ENCODE measurements around the gene STS. TPM values are rescaled to one million over a fixed set of nuclear protein-coding genes. Genes with fewer than 3 reads are reported as not detected.

The STS gene
- total and polyA plus RNA-seq, 2 of the 8 experiments (the other 6 are each of a cell fraction or from before 2014, with no cell fraction given): 0.67 to 1.5 TPM

- no peaks in the 10 kb centered on the region for H3K79me1 ChIP-seq (ENCODE audit: low read depth, low read length)
- no peak overlapping the region for H4K91ac ChIP-seq (replicated peaks; ENCODE audit: insufficient read length, low read length)
- H3K79me2 ChIP-seq (ENCODE audit: control insufficient read depth in 1 of 2, insufficient read depth in 2 of 2, low read length in 2 of 2): no peaks in the 10 kb centered on the region
- no peak overlapping the region for H3K14ac ChIP-seq (ENCODE audit: insufficient read length)
- no peak overlapping the region for H4K8ac ChIP-seq (ENCODE audit: extremely low read depth, insufficient read depth, low read length)
- H3K23ac ChIP-seq (ENCODE audit: insufficient read length): no peak overlapping the region
- DNase-seq (ENCODE audit: low read depth in 1 of 2, low spot score in 2 of 2) (no peak), FAIRE-seq (peak; percentile 93)
- H4K20me1 ChIP-seq (replicated peaks in 1 of 2; ENCODE audit: control insufficient read depth in 1 of 2, insufficient read depth in 2 of 2, low read length in 2 of 2): no peaks in the 10 kb centered on the region
- no peak overlapping the region for H3K27ac ChIP-seq (ENCODE audit: low read depth, low read length)
- no peak overlapping the region for H3K18ac ChIP-seq (ENCODE audit: extremely low read depth, low read length)
- no peaks in the 10 kb centered on the region for H3K23me2 ChIP-seq (ENCODE audit: low read depth, low read length)
- no peak overlapping the region for H3K4me2 ChIP-seq (ENCODE audit: insufficient read depth in 1 of 2, low read depth in 2 of 2, low read length in 2 of 2)
- no peaks in the 10 kb centered on the region for H3K4me1 ChIP-seq (replicated peaks in 1 of 4; ENCODE audit: control insufficient read depth in 3 of 4, insufficient read depth in 4 of 4, low read length in 3 of 4)
- no peak overlapping the region for H2BK15ac ChIP-seq (ENCODE audit: low read length)
- no peaks in the 10 kb centered on the region for H3K9me3 ChIP-seq (ENCODE audit: insufficient read depth in 2 of 2, low read depth in 1 of 2, low read length in 1 of 2)
- no peak overlapping the region for H2BK5ac ChIP-seq (ENCODE audit: low read depth, low read length)
- no peak overlapping the region for H2AK5ac ChIP-seq (ENCODE audit: low read depth, low read length)
- H3K4ac ChIP-seq (replicated peaks; ENCODE audit: insufficient read length, low read depth, low read length): no peak overlapping the region
- no peaks in the 10 kb centered on the region for H3K27me3 ChIP-seq (replicated peaks in 1 of 4; ENCODE audit: control insufficient read depth in 3 of 4, extremely low read depth in 1 of 4, insufficient read depth in 3 of 4, low read length in 3 of 4)
- no peak overlapping the region for H2BK12ac ChIP-seq (ENCODE audit: low read depth, low read length)
- WGBS, 2 experiments (ENCODE audit: extremely low coverage in 1 of 2, insufficient coverage in 1 of 2, insufficient read length in 1 of 2, insufficient replicate concordance in 2 of 2, low coverage in 1 of 2, low lambda C conversion rate in 2 of 2, missing lambda C conversion rate in 1 of 2): 96% methylated on average over 7 of the region's 7 CpGs; no CpG with 5 or more reads in 1 of the 2 experiments
- no peak overlapping the region for H3K56ac ChIP-seq (replicated peaks; ENCODE audit: insufficient read length, low read depth, low read length)
- CTCF ChIA-PET (ENCODE audit: partially characterized antibody): interaction anchor here (1.4 to 1.9 kb wide), 3 partner anchors 15 to 297 kb away, joined by 3 to 6 read pairs (median 5); no protein-coding TSS in a partner anchor
- no peak overlapping the region for H3K9ac ChIP-seq (replicated peaks in 1 of 4; ENCODE audit: extremely low read depth in 1 of 4, low read depth in 3 of 4, low read length in 3 of 4)
- H3K36me3 ChIP-seq (ENCODE audit: control insufficient read depth in 2 of 4, insufficient read depth in 4 of 4, low read length in 3 of 4): no peaks in the 10 kb centered on the region
- POLR2A ChIA-PET (ENCODE audit: partially characterized antibody): no interaction called here
- no peak overlapping the region for H4K5ac ChIP-seq (ENCODE audit: insufficient read length, low read depth, low read length)
- TF ChIP-seq CEBPB (IDR thresholded peaks at IDR 0.05; ENCODE audit: low read depth, low read length) (no peak), MAX (IDR thresholded peaks at IDR 0.05) (no peak), ATF3 (IDR thresholded peaks at IDR 0.05; ENCODE audit: insufficient read depth, low read depth, low read length) (no peak), HDAC6 (IDR thresholded peaks at IDR 0.05; ENCODE audit: low read depth, low read length) (no peak), CHD1 (IDR thresholded peaks at IDR 0.05; ENCODE audit: low read depth, low read length) (no peak), NRF1 (IDR thresholded peaks at IDR 0.05; ENCODE audit: low read depth, low read length) (no peak), SP2 (IDR thresholded peaks at IDR 0.05; ENCODE audit: low read length) (no peak)
- no peak overlapping the region for H2BK20ac ChIP-seq (ENCODE audit: low read length)
- no peak overlapping the region for H3K4me3 ChIP-seq (ENCODE audit: extremely low read depth in 1 of 4, insufficient read depth in 2 of 4, low read depth in 3 of 4, low read length in 4 of 4)
- no peak overlapping the region for H2BK120ac ChIP-seq (replicated peaks; ENCODE audit: low read depth, low read length)
- H2AFZ ChIP-seq (ENCODE audit: low read length): no peak overlapping the region
Measured at GRCh38 chrX:7192871-7193270, 45.4 kb downstream of the STS start.
